Heart left ventricle (tissue), 16 donors: ENCODE results near the gene DMRTC2. TPM values are rescaled to one million over a fixed set of nuclear protein-coding genes. Genes with fewer than 3 reads are reported as not detected.

Source experiments
- ATAC-seq, 4 donors: fragments of 200-7000 bp; cut with Tn5 transposase; one replicate each; pipeline ENCODE4 v1.9.1; 2020 to 2022; ENCODE audit warnings: moderate library complexity in 4 of 4, mild to moderate bottlenecking in 3 of 4, moderate number of reproducible peaks in 1 of 4
- DNase-seq, 5 donors: peaks; one replicate each; pipeline ENCODE4 v3.0.0-alpha.2; 2020
- H3K27ac ChIP-seq, 12 donors: fragments of 200-600 bp; sonication (generic) in 4 of 12; one replicate each; pipeline versions ENCODE4 v1.5.0 to v1.8.0; 2016 to 2022; ENCODE audit warnings: mild to moderate bottlenecking in 2 of 12
- H3K27me3 ChIP-seq, 9 donors: fragments of 200-600 bp; sonication (generic) in 2 of 9; one replicate each; pipeline versions ENCODE4 v1.5.1 to v1.8.0; 2016 to 2022; ENCODE audit warnings: mild to moderate bottlenecking in 3 of 9
- H3K36me3 ChIP-seq, 9 donors: fragments of 200-600 bp; sonication (generic) in 2 of 9; one replicate each; pipeline versions ENCODE4 v1.5.0 to v1.8.0; 2018 to 2022; ENCODE audit warnings: mild to moderate bottlenecking in 2 of 9
- H3K4me1 ChIP-seq, 12 donors: fragments of 200-600 bp; sonication (generic) in 4 of 12; one replicate each; pipeline versions ENCODE4 v1.5.0 to v1.8.0; 2016 to 2022; ENCODE audit warnings: mild to moderate bottlenecking in 3 of 12
- H3K4me3 ChIP-seq, 12 donors: fragments of 200-600 bp; sonication (generic) in 4 of 12; one replicate each; pipeline versions ENCODE4 v1.5.0 to v1.8.0; 2017 to 2022; ENCODE audit warnings: mild to moderate bottlenecking in 9 of 12, moderate library complexity in 4 of 12
- H3K9me3 ChIP-seq, 12 donors: fragments of 200-600 bp; sonication (generic) in 4 of 12; one replicate each; pipeline versions ENCODE4 v1.5.0 to v1.8.0; 2016 to 2022; ENCODE audit warnings: mild to moderate bottlenecking in 1 of 12
- POLR2A ChIP-seq, 2 donors: fragments of 450-650 bp; IDR thresholded peaks; one replicate each; pipeline ENCODE4 v1.6.1; 2017; ENCODE audit warnings: antibody characterized with exemption in 2 of 2, mild to moderate bottlenecking in 2 of 2, moderate library complexity in 2 of 2
- WGBS, 4 donors: extraction: QIAGEN DNeasy Blood & Tissue Kit in 2 of 4; methylation state at CpG; one replicate each; pipeline versions ENCODE4 v1.1.5 to v1.1.7; 2013 to 2018; 5-methylcytosine and 5-hydroxymethylcytosine counted together
- intact Hi-C, 10 donors: fragments of 100-400 bp; cut with DNase I; formaldehyde crosslinking; loops; one replicate each; pipeline versions ENCODE4 v1.11.1 to v1.14.2; 2022
- polyA plus RNA-seq, 2 donors: library from polyadenylated mRNA; stranded (reverse); fragments of 200-250 nt; gene quantifications; one replicate each; pipeline ENCODE4 v1.2.3, GENCODE V29; 2013
- total RNA-seq, 9 donors: library from RNA; depleted of rRNA in 2 of 9; stranded (reverse); fragments of >200 nt in 2 of 9; fragmentation: NEBNext Ultra II Directional in 3 of 9; extraction: Animal tissue kit (Norgen Biotek cat#: 25700) in 3 of 9; gene quantifications; one replicate each; pipeline versions ENCODE4 v1.1.0 to v1.2.4, GENCODE V29; 2016 to 2023
- TF ChIP-seq, protein P1 (sequence below), 12 donors: fragments of 200-600 bp; sonication (generic) in 4 of 12; IDR thresholded peaks; one replicate each; pipeline versions ENCODE4 v1.5.0 to v1.8.0; 2018 to 2022; ENCODE audit warnings: antibody characterized with exemption in 12 of 12, mild to moderate bottlenecking in 5 of 12
- donor health status: ischemic (EF 13 %, LVEDD 7.1; RV severe dilation, severe dysfunction).
- donor health status: healthy with polysubstance abuse.
- donor health status: DM: no; HTN: yes; CAD: no.
- donor health status: DM: no; HTN: no; CAD: no.
- donor health status: ischemic (EF 25% LVEDD 6.9; RV normal size, moderate dysfunction).
- donor health status: ischemic (EF 25% LVEDD 5.7; RV mildly dilated, moderate dysfunction).
- donor health status: healthy.
- donor health status: DM: yes; HTN: yes; CAD: no.
- donor health status: ischemic (EF 35%, LVEDD 5.7; RV mildly dilated, moderate dysfunction).
- donor health status: nonischemic (EF 11% LVEDD 7.7; RV severe dilation, severe dysfunction).
- donor health status: DM: yes; HTN: yes; CAD: no.
- donor health status: PGD.
- donor health status: ischemic (EF 29% LVEDD 5.4; RV normal size, mild dysfunction).
- donor health status: nonischemic (EF 23%, LVEDD 6.1; RV moderate dilation, normal function).

The DMRTC2 gene
- total and polyA plus RNA-seq, 11 donors, result not detected

DNA sequence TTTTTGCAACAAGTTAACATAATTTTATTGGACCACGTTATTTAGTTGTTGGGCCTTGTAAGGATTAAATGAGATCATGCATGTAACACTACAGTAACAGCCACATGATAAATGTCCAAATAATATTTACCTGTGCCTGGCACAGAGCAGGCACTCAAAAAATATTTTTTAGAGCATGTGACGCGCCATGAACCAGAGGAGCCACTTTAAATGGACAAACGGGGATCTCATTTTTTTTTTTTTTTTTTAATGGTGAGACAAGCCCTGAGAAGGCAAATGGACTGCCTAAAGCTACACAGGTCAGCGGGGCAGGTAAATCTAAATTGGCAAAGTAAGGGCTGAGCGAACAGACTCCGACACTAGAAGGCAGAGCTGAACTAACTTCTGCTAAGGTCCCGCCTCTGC is 14.4 kb downstream of the DMRTC2 start:
- DNase-seq (no peak), ATAC-seq (no peak)
- Histone ChIP-seq H3K27me3 (no peaks in the 10 kb centered on the region), H3K4me3 (peak overlapping the region in 9 of 12 donors; percentile 78 to 94 (median 88)), H3K4me1 (peaks cover 6 to 41% (median 30%) of the 10 kb centered on the region in 12 donors), H3K27ac (peak overlapping the region in 11 of 12 donors; percentile 11 to 99 (median 96)), H3K36me3 (peaks cover 0 to 36% (median 33%) of the 10 kb centered on the region in 9 donors), H3K9me3 (no peaks in the 10 kb centered on the region)
- no peak for TF ChIP-seq POLR2A (IDR thresholded peaks at IDR 0.05)
- TF ChIP-seq, protein P1, sequence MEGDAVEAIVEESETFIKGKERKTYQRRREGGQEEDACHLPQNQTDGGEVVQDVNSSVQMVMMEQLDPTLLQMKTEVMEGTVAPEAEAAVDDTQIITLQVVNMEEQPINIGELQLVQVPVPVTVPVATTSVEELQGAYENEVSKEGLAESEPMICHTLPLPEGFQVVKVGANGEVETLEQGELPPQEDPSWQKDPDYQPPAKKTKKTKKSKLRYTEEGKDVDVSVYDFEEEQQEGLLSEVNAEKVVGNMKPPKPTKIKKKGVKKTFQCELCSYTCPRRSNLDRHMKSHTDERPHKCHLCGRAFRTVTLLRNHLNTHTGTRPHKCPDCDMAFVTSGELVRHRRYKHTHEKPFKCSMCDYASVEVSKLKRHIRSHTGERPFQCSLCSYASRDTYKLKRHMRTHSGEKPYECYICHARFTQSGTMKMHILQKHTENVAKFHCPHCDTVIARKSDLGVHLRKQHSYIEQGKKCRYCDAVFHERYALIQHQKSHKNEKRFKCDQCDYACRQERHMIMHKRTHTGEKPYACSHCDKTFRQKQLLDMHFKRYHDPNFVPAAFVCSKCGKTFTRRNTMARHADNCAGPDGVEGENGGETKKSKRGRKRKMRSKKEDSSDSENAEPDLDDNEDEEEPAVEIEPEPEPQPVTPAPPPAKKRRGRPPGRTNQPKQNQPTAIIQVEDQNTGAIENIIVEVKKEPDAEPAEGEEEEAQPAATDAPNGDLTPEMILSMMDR (IDR thresholded peaks at IDR 0.05), result peak in 1 of 12 donors; percentile 58
- 5 to 7% (median 7%) methylated on average over 8 of the region's 8 CpGs for WGBS, 4 donors
- intact Hi-C loops, result loop anchor here in 2 of 10 donors (1.0 kb wide), 1 partner anchor 25 kb away; no protein-coding TSS in a partner anchor

DNA sequence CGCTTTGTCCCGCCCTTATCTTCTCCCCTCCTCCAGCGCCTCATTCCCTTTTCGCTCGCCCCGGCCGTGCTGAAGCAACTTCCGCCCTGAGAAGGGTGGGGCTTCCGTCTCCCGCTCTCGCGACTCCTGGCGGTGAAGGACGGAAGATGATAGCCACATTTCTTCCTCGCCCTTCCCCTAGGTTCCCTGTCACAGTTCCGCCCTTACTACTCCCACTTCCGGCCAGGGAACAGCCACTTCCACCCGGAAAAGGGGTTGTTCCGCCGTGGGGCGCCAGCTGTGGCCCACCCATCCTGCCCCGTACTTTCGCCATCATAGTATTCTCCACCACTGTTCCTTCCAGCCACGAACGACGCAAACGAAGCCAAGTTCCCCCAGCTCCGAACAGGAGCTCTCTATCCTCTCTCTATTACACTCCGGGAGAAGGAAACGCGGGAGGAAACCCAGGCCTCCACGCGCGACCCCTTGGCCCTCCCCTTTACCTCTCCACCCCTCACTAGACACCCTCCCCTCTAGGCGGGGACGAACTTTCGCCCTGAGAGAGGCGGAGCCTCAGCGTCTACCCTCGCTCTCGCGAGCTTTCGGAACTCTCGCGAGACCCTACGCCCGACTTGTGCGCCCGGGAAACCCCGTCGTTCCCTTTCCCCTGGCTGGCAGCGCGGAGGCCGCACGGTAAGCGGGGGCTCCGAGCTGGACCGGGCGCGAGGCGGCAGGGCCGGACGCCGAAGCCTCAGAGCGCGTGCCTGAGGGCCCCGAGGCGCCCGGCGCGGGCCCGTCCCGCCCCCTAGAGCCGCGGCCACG is 15.0 kb downstream of the DMRTC2 start, which contains the start of gene RPS19:
RPS19 (plus strand) TSS at position 638 of the 801 bp plus-strand sequence. CDS start 520 bp downstream, outside the sequence.
- intact Hi-C loops, result loop anchor here in 5 of 10 donors (1.0 to 10.0 kb wide), 3 partner anchors 24 to 355 kb away; partner anchors contain the start of genes RABAC1 (in 2 of the 5) and DEDD2 (in 1 of the 5)

DNA sequence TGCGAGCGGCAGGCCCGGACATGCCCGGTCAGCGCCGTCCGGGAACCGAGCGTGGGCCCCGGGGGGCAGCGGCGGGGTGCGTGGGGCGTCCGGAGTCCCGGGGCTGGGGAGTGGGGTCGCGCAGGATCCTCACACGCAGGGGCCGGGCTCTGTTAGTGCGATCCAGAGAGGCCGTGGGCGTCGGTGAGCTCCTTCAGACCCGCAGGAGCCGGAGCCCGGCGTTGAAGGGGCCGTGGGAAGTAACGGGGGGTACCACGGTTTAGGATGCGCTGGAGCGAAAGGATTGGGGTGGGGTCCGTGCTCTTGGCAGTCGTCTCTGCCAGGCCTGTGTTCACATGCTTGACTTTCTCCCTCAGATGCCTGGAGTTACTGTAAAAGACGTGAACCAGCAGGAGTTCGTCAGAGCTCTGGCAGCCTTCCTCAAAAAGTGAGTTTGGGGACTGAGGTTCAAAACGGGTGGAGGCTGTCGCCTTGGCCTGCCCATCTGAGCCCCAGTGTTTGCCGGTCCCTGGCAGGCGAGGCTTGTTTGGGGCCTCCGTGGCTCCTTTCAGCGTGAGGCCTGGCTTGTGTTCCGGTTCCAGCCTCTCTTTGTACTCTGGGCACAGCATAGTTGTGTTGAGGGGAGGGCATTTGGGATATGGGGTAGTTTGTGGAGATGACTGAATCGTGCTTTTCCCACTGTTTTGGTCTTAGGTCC is 15.7 kb downstream of the DMRTC2 start:
- no peak for ATAC-seq

More for the DNA sequence above, 15.0 kb downstream of the DMRTC2 start, which contains the start of gene RPS19:
- Histone ChIP-seq H3K27me3 (no peaks in the 10 kb centered on the region), H3K27ac (peak within 1 kb of the TSS; percentile 91 to 99 (median 97)), H3K4me3 (peak within 1 kb of the TSS; percentile 74 to 94 (median 86)), H3K9me3 (no peaks in the 10 kb centered on the region), H3K4me1 (peaks cover 6 to 43% (median 30%) of the 10 kb centered on the region in 12 donors), H3K36me3 (peaks cover 0 to 42% (median 39%) of the 10 kb centered on the region in 9 donors)
- ATAC-seq, result peak; percentile 95 to 97 (median 96)
- 0% methylated on average over 40 to 76 of the region's 76 CpGs for WGBS, 4 donors
- TF ChIP-seq, protein P1 (IDR thresholded peaks at IDR 0.05), result peak; percentile 44 to 81 (median 66)
- peak; percentile 31 to 78 for TF ChIP-seq POLR2A (IDR thresholded peaks at IDR 0.05)
- peak; percentile 98 to 99 (median 99) for DNase-seq

More for the DNA sequence above, 15.7 kb downstream of the DMRTC2 start:
- no peaks in the 10 kb centered on the region for H3K27me3 ChIP-seq
- no peak for TF ChIP-seq POLR2A (IDR thresholded peaks at IDR 0.05)
- TF ChIP-seq, protein P1 (IDR thresholded peaks at IDR 0.05), result no peak
- no peaks in the 10 kb centered on the region for H3K9me3 ChIP-seq
- 1 to 4% (median 1%) methylated on average over 5 to 45 of the region's 45 CpGs for WGBS, 4 donors
- peak in 1 of 5 donors; percentile 47 for DNase-seq
- peaks cover 6 to 49% (median 30%) of the 10 kb centered on the region in 12 donors for H3K4me1 ChIP-seq
- intact Hi-C loops, result loop anchor here in 3 of 10 donors (5.0 to 10.0 kb wide), 2 partner anchors 97 to 354 kb away; partner anchors contain the start of genes RABAC1 (in 2 of the 3) and DEDD2 (in 1 of the 3)
- H3K4me3 ChIP-seq, result peak overlapping the region; percentile 74 to 94 (median 86)
- H3K36me3 ChIP-seq, result peaks cover 0 to 49% (median 46%) of the 10 kb centered on the region in 9 donors
- H3K27ac ChIP-seq, result peak overlapping the region; percentile 91 to 99 (median 97)
